ENCODE results near the gene ABCC11. TPM values are rescaled to one million over a fixed set of nuclear protein-coding genes. Genes with fewer than 3 reads are reported as not detected.

The ABCC11 gene
- total and polyA plus RNA-seq, 2 of the 13 experiments (the other 11 are each of a cell fraction or from before 2014, with no cell fraction given) = 1.0 to 1.4 TPM

- intact Hi-C loops (cut with micrococcal nuclease; ENCODE audit: unreplicated experiment) = loop anchor here (5.0 kb wide), 2 partner anchors 295 to 400 kb away; no protein-coding TSS in a partner anchor
- POLR2A ChIA-PET = no interaction called here
- Histone ChIP-seq H3K9me3 (ENCODE audit: low read length) (no peaks in the 10 kb centered on the region), H3K79me2 (ENCODE audit: insufficient read depth, low read length) (no peaks in the 10 kb centered on the region), H3K4me3 (replicated peaks in 1 of 3; ENCODE audit: insufficient read depth in 1 of 3, low read depth in 2 of 3, low read length in 3 of 3) (no peak overlapping the region), H3K4me2 (ENCODE audit: low read depth, low read length) (no peak overlapping the region), H3K36me3 (replicated peaks in 1 of 2; ENCODE audit: control insufficient read depth in 1 of 2, insufficient read depth in 2 of 2, low read length in 2 of 2) (no peaks in the 10 kb centered on the region), H3K27me3 (ENCODE audit: control insufficient read depth in 1 of 2, insufficient read depth in 2 of 2, low read length in 2 of 2) (no peaks in the 10 kb centered on the region), H3K4me1 (ENCODE audit: insufficient read depth, low read length) (peaks cover 71% of the 10 kb centered on the region), H2AFZ (ENCODE audit: low read length) (no peak overlapping the region), H3K27ac (ENCODE audit: extremely low read length, insufficient read depth, low read length) (no peak overlapping the region), H3K9ac (ENCODE audit: insufficient read depth, low read depth, low read length) (no peak overlapping the region), H4K20me1 (ENCODE audit: insufficient read depth, low read length) (no peaks in the 10 kb centered on the region)
- TF ChIP-seq ZUFSP (CRISPR knock-in tag; IDR thresholded peaks at IDR 0.05; ENCODE audit: borderline replicate concordance) (no peak), ONECUT2 (CRISPR knock-in tag; IDR thresholded peaks at IDR 0.05) (no peak), NR0B2 (CRISPR knock-in tag; IDR thresholded peaks at IDR 0.05) (no peak), HNRNPK (IDR thresholded peaks at IDR 0.05; ENCODE audit: low read depth, low read length, poor library complexity, severe bottlenecking) (no peak), NR2C2 (CRISPR knock-in tag; IDR thresholded peaks at IDR 0.05; ENCODE audit: borderline replicate concordance) (no peak), ZSCAN21 (CRISPR knock-in tag; IDR thresholded peaks at IDR 0.05; ENCODE audit: borderline replicate concordance) (no peak), FOXM1 (CRISPR knock-in tag; IDR thresholded peaks at IDR 0.05) (no peak), FOXP1 (IDR thresholded peaks at IDR 0.05) (no peak), FOXP1 (CRISPR knock-in tag; IDR thresholded peaks at IDR 0.05) (no peak), ZNF326 (CRISPR knock-in tag; IDR thresholded peaks at IDR 0.05; ENCODE audit: borderline replicate concordance) (no peak), SETDB1 (CRISPR knock-in tag; IDR thresholded peaks at IDR 0.05; ENCODE audit: borderline replicate concordance) (no peak), CREB3 (CRISPR knock-in tag; IDR thresholded peaks at IDR 0.05) (no peak), FOXO4 (CRISPR knock-in tag; conservative IDR thresholded peaks at IDR 0.05) (no peak), ISL2 (CRISPR knock-in tag; IDR thresholded peaks at IDR 0.05) (no peak), NCOA5 (CRISPR knock-in tag; IDR thresholded peaks at IDR 0.05) (no peak), DR1 (CRISPR knock-in tag; IDR thresholded peaks at IDR 0.05) (no peak), CEBPZ (IDR thresholded peaks at IDR 0.05; ENCODE audit: low read length) (no peak), FOXA3 (CRISPR knock-in tag; IDR thresholded peaks at IDR 0.05) (no peak)
- WGBS (ENCODE audit: low lambda C conversion rate) = 100% methylated on average over 2 of the region's 2 CpGs
- CTCF ChIA-PET (ENCODE audit: low intra/inter-chr PET ratio, low total read pairs) = interaction anchor here (0.7 to 2.0 kb wide), 3 partner anchors 24 to 294 kb away, joined by 3 to 19 read pairs (median 3); no protein-coding TSS in a partner anchor
- ATAC-seq (no peak), FAIRE-seq (no peak), DNase-seq (ENCODE audit: low spot score) (no peak)
- in situ Hi-C loops (cut with HindIII; ENCODE audit: extremely low pct_ligation_motif_present, low pct_unique_long_range_greater_than_20kb) = no loop called here
- BruUV-seq (replicated peaks) = no TSS peak
Observed at GRCh38 chr16:48232493-48233040, 14.8 kb downstream of the ABCC11 start.

Measured in HepG2 (cell line).